GM23338 (cell line): ENCODE data around the gene TIMM13. TPM values are rescaled to one million over a fixed set of nuclear protein-coding genes. Genes with fewer than 3 reads are reported as not detected.
"Not testable (repeated sequence)": the region's sequence is repeated elsewhere in the genome, so short reads cannot be mapped to it uniquely, and the experiment has no call there.

Source experiments
- ATAC-seq: fragments of 200-7000 bp; cut with Tn5 transposase; 3 replicates; pipeline ENCODE4 v1.9.1; 2020
- DNase-seq: peaks from one replicate; pipeline ENCODE4 v3.0.0-alpha.2; 2015; ENCODE audit warnings: low spot score
- H2AFZ ChIP-seq: fragments of 200-600 bp; sonication (generic); 2 replicates; pipeline ENCODE4 v1.8.0; 2016; ENCODE audit warnings: antibody characterized with exemption, mild to moderate bottlenecking, moderate library complexity
- H3F3A ChIP-seq: fragments of 200-600 bp; sonication (generic); replicated peaks from 2 replicates; pipeline ENCODE4 v1.8.0; 2017; ENCODE audit warnings: antibody characterized with exemption, mixed run types, low read depth
- H3K27ac ChIP-seq: fragments of 200-600 bp; sonication (generic); 2 replicates; pipeline ENCODE4 v1.6.1; 2016; ENCODE audit warnings: low read depth
- H3K27me3 ChIP-seq: fragments of 200-600 bp; sonication (generic); 2 replicates; pipeline ENCODE4 v1.8.0; 2016; ENCODE audit warnings: mild to moderate bottlenecking, mixed run types, moderate library complexity; ENCODE audit not compliant: insufficient read depth
- H3K36me3 ChIP-seq: fragments of 200-600 bp; sonication (generic); 2 replicates; pipeline ENCODE4 v1.8.0; 2016; ENCODE audit warnings: mild to moderate bottlenecking; ENCODE audit not compliant: insufficient read depth
- H3K4me1 ChIP-seq: fragments of 200-600 bp; sonication (generic); 2 replicates; pipeline ENCODE4 v1.8.0; 2016; ENCODE audit warnings: mild to moderate bottlenecking, moderate library complexity; ENCODE audit not compliant: insufficient read depth
- H3K4me2 ChIP-seq: fragments of 200-600 bp; sonication (generic); 2 replicates; pipeline ENCODE4 v1.7.1; 2017; ENCODE audit warnings: mixed run types
- H3K4me3 ChIP-seq: fragments of 200-600 bp; sonication (generic); 2 replicates; pipeline ENCODE4 v1.6.1; 2016; ENCODE audit warnings: mixed run types
- H3K79me2 ChIP-seq: fragments of 200-600 bp; sonication (generic); replicated peaks from 2 replicates; pipeline ENCODE4 v1.8.0; 2017; ENCODE audit warnings: mild to moderate bottlenecking; ENCODE audit not compliant: insufficient read depth
- H3K9me2 ChIP-seq: fragments of 200-600 bp; sonication (generic); 2 replicates; pipeline ENCODE4 v1.8.0; 2017; ENCODE audit not compliant: insufficient read depth
- H4K20me1 ChIP-seq: fragments of 200-600 bp; sonication (generic); replicated peaks from 2 replicates; pipeline ENCODE4 v1.8.0; 2017; ENCODE audit warnings: mild to moderate bottlenecking; ENCODE audit not compliant: insufficient read depth
- H3K27ac Mint-ChIP-seq: 2 replicates; pipeline ENCODE4 v1.8.0; 2020; ENCODE audit warnings: inconsistent platforms, mild to moderate bottlenecking, moderate library complexity, mixed read lengths
- H3K27me3 Mint-ChIP-seq: 3 replicates; pipeline ENCODE4 v1.8.0; 2022; ENCODE audit warnings: low read depth, mild to moderate bottlenecking, moderate library complexity, mixed read lengths, inconsistent platforms; ENCODE audit not compliant: insufficient read depth, poor library complexity
- H3K36me3 Mint-ChIP-seq: 3 replicates; pipeline ENCODE4 v1.8.0; 2021; ENCODE audit warnings: low read depth, mild to moderate bottlenecking, inconsistent platforms, moderate library complexity, mixed read lengths
- H3K4me1 Mint-ChIP-seq: 3 replicates; pipeline ENCODE4 v1.8.0; 2020; ENCODE audit warnings: mild to moderate bottlenecking, inconsistent platforms, mixed read lengths
- H3K4me3 Mint-ChIP-seq: 3 replicates; pipeline ENCODE4 v1.8.0; 2021; ENCODE audit warnings: moderate library complexity, mild to moderate bottlenecking, inconsistent platforms, mixed read lengths
- H3K9me3 Mint-ChIP-seq: 3 replicates; pipeline ENCODE4 v1.8.0; 2020; ENCODE audit warnings: moderate library complexity, mild to moderate bottlenecking, inconsistent platforms, mixed read lengths
- CREB1 ChIP-seq: fragments of 250-450 bp; sonication (Bioruptor Pico); IDR thresholded peaks from 2 replicates; pipeline ENCODE4 v1.5.0; 2020; ENCODE audit warnings: low read depth, mild to moderate bottlenecking, moderate library complexity
- EZH2 ChIP-seq: fragments of 200-600 bp; sonication (generic); IDR thresholded peaks from one replicate; pipeline ENCODE4 v1.8.0; 2017; ENCODE audit warnings: antibody characterized with exemption, mild to moderate bottlenecking, low read depth; ENCODE audit not compliant: unreplicated experiment
- EZH2phosphoT487 ChIP-seq: fragments of 200-600 bp; sonication (generic); IDR thresholded peaks from one replicate; pipeline ENCODE4 v1.8.1; 2018; ENCODE audit warnings: antibody characterized with exemption; ENCODE audit not compliant: unreplicated experiment
- JUNB ChIP-seq: IDR thresholded peaks from one replicate; pipeline ENCODE4 v1.6.1; 2016; ENCODE audit warnings: antibody characterized with exemption; ENCODE audit not compliant: unreplicated experiment
- NANOG ChIP-seq: IDR thresholded peaks from 2 replicates; pipeline ENCODE4 v1.6.1; 2016; ENCODE audit warnings: antibody characterized with exemption, borderline replicate concordance
- POLR2AphosphoS5 ChIP-seq: IDR thresholded peaks from 2 replicates; pipeline ENCODE4 v1.6.1; 2016; ENCODE audit warnings: antibody characterized with exemption, low read depth
- STAT1 ChIP-seq: IDR thresholded peaks from one replicate; pipeline ENCODE4 v1.6.1; 2016; ENCODE audit warnings: antibody characterized with exemption; ENCODE audit not compliant: unreplicated experiment
- ZNF331 ChIP-seq: fragments of 250-450 bp; sonication (Bioruptor Pico); IDR thresholded peaks from 2 replicates; pipeline ENCODE4 v1.5.0; 2020; ENCODE audit warnings: low read depth, mild to moderate bottlenecking, moderate library complexity
- polyA plus RNA-seq: library from polyadenylated mRNA; unstranded; fragments of >200 nt; fragmentation: Nextera tagmentation; extraction: Ambion mirVana; gene quantifications from 2 replicates; pipeline ENCODE4 v1.2.1, GENCODE V29; 2016
- total RNA-seq: library from RNA; depleted of rRNA; stranded (reverse); fragments of >200 nt; shearing (Covaris generic); gene quantifications from 2 replicates; pipeline ENCODE4 v1.2.3, GENCODE V29; 2014
- TF ChIP-seq, protein P1 (sequence below), 2 experiments: fragments of 200-600 bp in 1 of 2; sonication (generic) in 1 of 2; conservative IDR thresholded peaks; 2 replicates each; pipeline versions ENCODE4 v1.5.1 to v1.6.1; 2016 to 2017; ENCODE audit warnings: antibody characterized with exemption in 2 of 2, low read depth in 2 of 2, mild to moderate bottlenecking in 2 of 2, moderate library complexity in 1 of 2
- TF ChIP-seq, protein P2 (sequence below): fragments of 250-450 bp; sonication (Bioruptor Pico); IDR thresholded peaks from 2 replicates; pipeline ENCODE4 v1.5.0; 2020; ENCODE audit warnings: mild to moderate bottlenecking, moderate library complexity

The TIMM13 gene
- total and polyA plus RNA-seq, 2 experiments from 2014 or later: 140 to 347 TPM

DNA sequence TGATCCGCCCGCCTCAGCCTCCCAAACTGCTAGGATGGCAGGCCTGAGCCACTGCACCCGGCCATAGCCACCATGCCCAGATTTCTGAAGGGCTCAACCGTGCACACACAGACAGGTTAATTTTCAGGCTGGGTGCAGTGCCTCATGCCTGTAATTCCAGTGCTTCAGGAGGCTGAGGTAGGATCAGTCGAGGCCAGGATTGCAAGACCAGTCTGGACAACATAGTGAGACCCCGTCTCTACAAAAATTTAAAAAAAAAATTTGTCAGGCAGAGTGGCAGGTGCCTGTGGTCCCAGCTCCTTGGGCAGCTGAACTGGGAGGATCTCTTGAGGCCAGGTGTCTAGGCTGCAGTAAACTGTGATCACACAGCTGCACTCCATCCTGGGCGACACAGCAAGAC lies 7.6 kb downstream of the TIMM13 start:
- Histone ChIP-seq H3K4me2 (no peak overlapping the region), H3K79me2 (0 out of 2 replicates have a peak, but pooled peaks cover 3% of the 10 kb centered on the region), H4K20me1 (no peaks in the 10 kb centered on the region), H2AFZ (no peak overlapping the region), H3K4me1 (no peaks in the 10 kb centered on the region), H3K27ac (no peak overlapping the region), H3K36me3 (no peaks in the 10 kb centered on the region), H3K9me2 (no peaks in the 10 kb centered on the region), H3F3A (no peaks in the 10 kb centered on the region), H3K4me3 (no peak overlapping the region), H3K27me3 (no peaks in the 10 kb centered on the region)
- Mint-ChIP-seq H3K4me1 (no peaks in the 10 kb centered on the region; the same call in 2 of the 3 replicates), H3K9me3 (peaks cover 3% of the 10 kb centered on the region; the same call in 1 of the 3 replicates), H3K27me3 (peaks cover 11% of the 10 kb centered on the region), H3K4me3 (no peak overlapping the region), H3K36me3 (peaks cover 4% of the 10 kb centered on the region; the same call in 2 of the 3 replicates), H3K27ac (no peak overlapping the region)
- TF ChIP-seq STAT1: no peak
- no peak for TF ChIP-seq NANOG
- no peak for TF ChIP-seq POLR2AphosphoS5
- TF ChIP-seq, protein P1, sequence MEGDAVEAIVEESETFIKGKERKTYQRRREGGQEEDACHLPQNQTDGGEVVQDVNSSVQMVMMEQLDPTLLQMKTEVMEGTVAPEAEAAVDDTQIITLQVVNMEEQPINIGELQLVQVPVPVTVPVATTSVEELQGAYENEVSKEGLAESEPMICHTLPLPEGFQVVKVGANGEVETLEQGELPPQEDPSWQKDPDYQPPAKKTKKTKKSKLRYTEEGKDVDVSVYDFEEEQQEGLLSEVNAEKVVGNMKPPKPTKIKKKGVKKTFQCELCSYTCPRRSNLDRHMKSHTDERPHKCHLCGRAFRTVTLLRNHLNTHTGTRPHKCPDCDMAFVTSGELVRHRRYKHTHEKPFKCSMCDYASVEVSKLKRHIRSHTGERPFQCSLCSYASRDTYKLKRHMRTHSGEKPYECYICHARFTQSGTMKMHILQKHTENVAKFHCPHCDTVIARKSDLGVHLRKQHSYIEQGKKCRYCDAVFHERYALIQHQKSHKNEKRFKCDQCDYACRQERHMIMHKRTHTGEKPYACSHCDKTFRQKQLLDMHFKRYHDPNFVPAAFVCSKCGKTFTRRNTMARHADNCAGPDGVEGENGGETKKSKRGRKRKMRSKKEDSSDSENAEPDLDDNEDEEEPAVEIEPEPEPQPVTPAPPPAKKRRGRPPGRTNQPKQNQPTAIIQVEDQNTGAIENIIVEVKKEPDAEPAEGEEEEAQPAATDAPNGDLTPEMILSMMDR (conservative IDR thresholded peaks at IDR 0.05; ENCODE audit: low read depth in 2 of 2): no peak
- TF ChIP-seq JUNB: no peak
- no peak for TF ChIP-seq ZNF331 (CRISPR knock-in tag)
- TF ChIP-seq CREB1 (CRISPR knock-in tag): no peak
- TF ChIP-seq EZH2: no peak
- TF ChIP-seq EZH2phosphoT487: no peak
- DNase-seq (no peak), ATAC-seq (no peak)

DNA sequence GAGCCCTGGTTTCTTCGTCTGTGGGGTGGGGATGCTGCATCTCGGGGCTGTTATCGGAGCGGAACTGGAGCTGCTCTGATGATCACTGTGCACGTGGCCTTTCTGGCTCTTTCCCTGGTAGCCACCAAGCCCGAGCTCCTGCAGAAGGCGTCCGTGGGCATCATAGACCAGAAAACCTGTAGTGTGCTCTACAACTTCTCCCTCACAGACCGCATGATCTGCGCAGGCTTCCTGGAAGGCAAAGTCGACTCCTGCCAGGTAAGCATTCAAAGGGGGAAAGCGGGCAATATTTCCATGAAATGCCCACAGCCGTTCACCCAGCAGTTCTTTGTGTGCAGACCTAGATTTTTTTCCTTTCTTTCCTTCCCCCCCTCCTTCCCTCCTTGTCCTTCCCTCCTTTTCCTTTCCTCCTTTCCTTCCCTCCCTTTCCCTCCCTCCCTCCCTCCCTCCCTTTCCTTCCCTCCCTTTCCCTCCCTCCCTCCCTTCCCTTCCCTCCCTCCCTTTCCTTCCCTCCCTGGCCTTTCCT lies 9.4 kb downstream of the TIMM13 start:
- DNase-seq (no peak), ATAC-seq (no peak)
- Mint-ChIP-seq H3K27ac (no peak overlapping the region), H3K4me1 (no peaks in the 10 kb centered on the region), H3K9me3 (peaks cover 3% of the 10 kb centered on the region; the same call in 1 of the 3 replicates), H3K27me3 (peaks cover 8% of the 10 kb centered on the region), H3K4me3 (no peak overlapping the region), H3K36me3 (peaks cover 4% of the 10 kb centered on the region; the same call in 2 of the 3 replicates)
- Histone ChIP-seq H2AFZ (no peak overlapping the region), H3K27ac (no peak overlapping the region), H3K36me3 (no peaks in the 10 kb centered on the region), H3F3A (no peaks in the 10 kb centered on the region), H3K4me1 (no peaks in the 10 kb centered on the region), H3K4me3 (no peak overlapping the region), H3K79me2 (no peaks in the 10 kb centered on the region), H4K20me1 (no peaks in the 10 kb centered on the region), H3K4me2 (no peak overlapping the region), H3K9me2 (no peaks in the 10 kb centered on the region), H3K27me3 (no peaks in the 10 kb centered on the region)
- TF ChIP-seq EZH2 (no peak), POLR2AphosphoS5 (no peak), CREB1 (CRISPR knock-in tag) (no peak), STAT1 (no peak)
- TF ChIP-seq, protein P2, sequence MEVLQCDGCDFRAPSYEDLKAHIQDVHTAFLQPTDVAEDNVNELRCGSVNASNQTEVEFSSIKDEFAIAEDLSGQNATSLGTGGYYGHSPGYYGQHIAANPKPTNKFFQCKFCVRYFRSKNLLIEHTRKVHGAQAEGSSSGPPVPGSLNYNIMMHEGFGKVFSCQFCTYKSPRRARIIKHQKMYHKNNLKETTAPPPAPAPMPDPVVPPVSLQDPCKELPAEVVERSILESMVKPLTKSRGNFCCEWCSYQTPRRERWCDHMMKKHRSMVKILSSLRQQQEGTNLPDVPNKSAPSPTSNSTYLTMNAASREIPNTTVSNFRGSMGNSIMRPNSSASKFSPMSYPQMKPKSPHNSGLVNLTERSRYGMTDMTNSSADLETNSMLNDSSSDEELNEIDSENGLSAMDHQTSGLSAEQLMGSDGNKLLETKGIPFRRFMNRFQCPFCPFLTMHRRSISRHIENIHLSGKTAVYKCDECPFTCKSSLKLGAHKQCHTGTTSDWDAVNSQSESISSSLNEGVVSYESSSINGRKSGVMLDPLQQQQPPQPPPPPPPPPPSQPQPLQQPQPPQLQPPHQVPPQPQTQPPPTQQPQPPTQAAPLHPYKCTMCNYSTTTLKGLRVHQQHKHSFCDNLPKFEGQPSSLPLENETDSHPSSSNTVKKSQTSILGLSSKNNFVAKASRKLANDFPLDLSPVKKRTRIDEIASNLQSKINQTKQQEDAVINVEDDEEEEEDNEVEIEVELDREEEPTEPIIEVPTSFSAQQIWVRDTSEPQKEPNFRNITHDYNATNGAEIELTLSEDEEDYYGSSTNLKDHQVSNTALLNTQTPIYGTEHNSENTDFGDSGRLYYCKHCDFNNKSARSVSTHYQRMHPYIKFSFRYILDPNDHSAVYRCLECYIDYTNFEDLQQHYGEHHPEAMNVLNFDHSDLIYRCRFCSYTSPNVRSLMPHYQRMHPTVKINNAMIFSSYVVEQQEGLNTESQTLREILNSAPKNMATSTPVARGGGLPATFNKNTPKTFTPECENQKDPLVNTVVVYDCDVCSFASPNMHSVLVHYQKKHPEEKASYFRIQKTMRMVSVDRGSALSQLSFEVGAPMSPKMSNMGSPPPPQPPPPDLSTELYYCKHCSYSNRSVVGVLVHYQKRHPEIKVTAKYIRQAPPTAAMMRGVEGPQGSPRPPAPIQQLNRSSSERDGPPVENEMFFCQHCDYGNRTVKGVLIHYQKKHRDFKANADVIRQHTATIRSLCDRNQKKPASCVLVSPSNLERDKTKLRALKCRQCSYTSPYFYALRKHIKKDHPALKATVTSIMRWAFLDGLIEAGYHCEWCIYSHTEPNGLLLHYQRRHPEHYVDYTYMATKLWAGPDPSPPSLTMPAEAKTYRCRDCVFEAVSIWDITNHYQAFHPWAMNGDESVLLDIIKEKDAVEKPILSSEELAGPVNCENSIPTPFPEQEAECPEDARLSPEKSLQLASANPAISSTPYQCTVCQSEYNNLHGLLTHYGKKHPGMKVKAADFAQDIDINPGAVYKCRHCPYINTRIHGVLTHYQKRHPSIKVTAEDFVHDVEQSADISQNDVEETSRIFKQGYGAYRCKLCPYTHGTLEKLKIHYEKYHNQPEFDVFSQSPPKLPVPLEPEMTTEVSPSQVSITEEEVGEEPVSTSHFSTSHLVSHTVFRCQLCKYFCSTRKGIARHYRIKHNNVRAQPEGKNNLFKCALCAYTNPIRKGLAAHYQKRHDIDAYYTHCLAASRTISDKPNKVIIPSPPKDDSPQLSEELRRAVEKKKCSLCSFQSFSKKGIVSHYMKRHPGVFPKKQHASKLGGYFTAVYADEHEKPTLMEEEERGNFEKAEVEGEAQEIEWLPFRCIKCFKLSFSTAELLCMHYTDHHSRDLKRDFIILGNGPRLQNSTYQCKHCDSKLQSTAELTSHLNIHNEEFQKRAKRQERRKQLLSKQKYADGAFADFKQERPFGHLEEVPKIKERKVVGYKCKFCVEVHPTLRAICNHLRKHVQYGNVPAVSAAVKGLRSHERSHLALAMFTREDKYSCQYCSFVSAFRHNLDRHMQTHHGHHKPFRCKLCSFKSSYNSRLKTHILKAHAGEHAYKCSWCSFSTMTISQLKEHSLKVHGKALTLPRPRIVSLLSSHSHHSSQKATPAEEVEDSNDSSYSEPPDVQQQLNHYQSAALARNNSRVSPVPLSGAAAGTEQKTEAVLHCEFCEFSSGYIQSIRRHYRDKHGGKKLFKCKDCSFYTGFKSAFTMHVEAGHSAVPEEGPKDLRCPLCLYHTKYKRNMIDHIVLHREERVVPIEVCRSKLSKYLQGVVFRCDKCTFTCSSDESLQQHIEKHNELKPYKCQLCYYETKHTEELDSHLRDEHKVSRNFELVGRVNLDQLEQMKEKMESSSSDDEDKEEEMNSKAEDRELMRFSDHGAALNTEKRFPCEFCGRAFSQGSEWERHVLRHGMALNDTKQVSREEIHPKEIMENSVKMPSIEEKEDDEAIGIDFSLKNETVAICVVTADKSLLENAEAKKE: no peak

DNA sequence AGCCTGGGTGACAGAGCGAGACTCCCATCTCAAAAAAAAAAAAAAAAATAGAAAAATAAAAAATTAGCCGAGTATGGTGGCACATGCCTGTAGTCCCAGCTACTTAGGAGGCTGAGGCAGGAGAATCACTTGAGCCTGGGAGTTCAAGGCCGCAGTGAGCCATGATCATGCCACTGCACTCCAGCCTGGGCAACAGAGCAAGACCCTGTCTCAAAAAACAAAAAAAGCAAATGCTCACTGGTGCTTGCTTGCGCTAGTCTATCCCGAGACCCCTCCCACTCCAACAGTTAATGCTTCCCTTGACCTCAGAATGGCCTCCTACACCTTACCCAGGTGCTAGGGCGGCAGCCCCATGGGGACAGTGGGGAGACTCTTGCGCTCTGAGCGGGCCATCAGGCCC lies 9.9 kb downstream of the TIMM13 start:
- not testable (repeated sequence) for H3K9me3 Mint-ChIP-seq, H3K79me2 ChIP-seq, ATAC-seq, H3K27ac Mint-ChIP-seq, H3K9me2 ChIP-seq, H3K36me3 Mint-ChIP-seq, H3F3A ChIP-seq, H3K4me2 ChIP-seq, H3K4me1 Mint-ChIP-seq, H4K20me1 ChIP-seq, H3K27me3 ChIP-seq, H3K27me3 Mint-ChIP-seq, H2AFZ ChIP-seq, H3K4me1 ChIP-seq, H3K36me3 ChIP-seq, DNase-seq, H3K4me3 ChIP-seq, H3K4me3 Mint-ChIP-seq, H3K27ac ChIP-seq
